Activated T-cell treated with anti-CD3 and anti-CD28 coated beads, Interleukin-2, amount 50 U/mL, for 48 hours (primary cell): ENCODE data around the gene CYP46A1.

ENCODE experiments used
- DNase-seq, 2 experiments: peaks; one replicate each; pipeline ENCODE4 v3.0.0-alpha.2; 2020

CYP46A1 gene

GRCh38 chr14:99763527-99764221 lies 79.6 kb downstream of the CYP46A1 start:
- no peak for DNase-seq

- no peak for DNase-seq
Observed at GRCh38 chr14:99764222-99764706, 80.2 kb downstream of the CYP46A1 start.

- DNase-seq = no peak
Observed at GRCh38 chr14:99768381-99768780, 84.3 kb downstream of the CYP46A1 start.

- no peak for DNase-seq
Observed at GRCh38 chr14:99769123-99769522, 85.0 kb downstream of the CYP46A1 start.

GRCh38 chr14:99769799-99770198 lies 85.7 kb downstream of the CYP46A1 start:
- DNase-seq = no peak

- no peak for DNase-seq
Observed at GRCh38 chr14:99772371-99773283, 88.5 kb downstream of the CYP46A1 start.

- no peak for DNase-seq
Observed at GRCh38 chr14:99773521-99774497, 89.7 kb downstream of the CYP46A1 start.

- no peak for DNase-seq
Observed at GRCh38 chr14:99774556-99775307, 90.6 kb downstream of the CYP46A1 start.

- DNase-seq = no peak
Observed at GRCh38 chr14:99775351-99775750, 91.3 kb downstream of the CYP46A1 start.
